Gastrocnemius medialis (tissue), 4 donors: ENCODE results near the gene CRYBG3.

Source experiments
- CTCF ChIP-seq, 5 experiments: fragments of 450-650 bp in 3 of 5; fragments of 200-600 bp in 2 of 5; sonication (generic) in 2 of 5; IDR thresholded peaks in 4 of 5; conservative IDR thresholded peaks in 1 of 5; 1 replicate in 4 of 5; 2 replicates in 1 of 5; pipeline ENCODE4 v1.5.1; 2016 to 2019; ENCODE audit warnings: antibody characterized with exemption in 5 of 5, mild to moderate bottlenecking in 3 of 5, moderate library complexity in 3 of 5
- POLR2A ChIP-seq, 2 donors: fragments of 450-650 bp; IDR thresholded peaks; one replicate each; pipeline ENCODE4 v1.6.1; 2017; ENCODE audit warnings: antibody characterized with exemption in 2 of 2, mild to moderate bottlenecking in 2 of 2, moderate library complexity in 2 of 2

GRCh38 chr3:97863031-97863430 lies 41.2 kb downstream of the CRYBG3 start:
- TF ChIP-seq CTCF (IDR thresholded peaks at IDR 0.05 in 4 of 5, conservative IDR thresholded peaks at IDR 0.05 in 1 of 5) (no peak), POLR2A (IDR thresholded peaks at IDR 0.05) (no peak)
